Left lung (tissue), 10 donors: ENCODE results near the gene RNF20. TPM values are rescaled to one million over a fixed set of nuclear protein-coding genes. Genes with fewer than 3 reads are reported as not detected.
A peak's percentile ranks its signal among the peaks of the same experiment; 100 is the strongest.

Source experiments
- ATAC-seq: fragments of 200-7000 bp; cut with Tn5 transposase; one replicate; pipeline ENCODE4 v1.9.1; 2020; ENCODE audit warnings: moderate library complexity
- DNase-seq, 4 donors: peaks; one replicate each; pipeline ENCODE4 v3.0.0-alpha.2; 2013 to 2020
- H3K27ac ChIP-seq, 2 donors: fragments of 200-600 bp; sonication (generic) in 1 of 2; one replicate each; pipeline versions ENCODE4 v1.5.0 to v1.8.0; 2020 to 2021
- H3K27me3 ChIP-seq, 2 donors: fragments of 200-600 bp; sonication (generic) in 1 of 2; one replicate each; pipeline versions ENCODE4 v1.5.0 to v1.8.0; 2020 to 2021
- H3K36me3 ChIP-seq, 2 donors: fragments of 200-600 bp; sonication (generic) in 1 of 2; one replicate each; pipeline versions ENCODE4 v1.5.0 to v1.8.0; 2020 to 2021
- H3K4me1 ChIP-seq, 2 donors: fragments of 200-600 bp; one replicate each; pipeline ENCODE4 v1.8.0; 2021
- H3K4me3 ChIP-seq, 2 donors: fragments of 200-600 bp; sonication (generic) in 1 of 2; one replicate each; pipeline versions ENCODE4 v1.5.0 to v1.8.0; 2020 to 2021; ENCODE audit warnings: mild to moderate bottlenecking in 1 of 2
- H3K9me3 ChIP-seq, 2 donors: fragments of 200-600 bp; sonication (generic) in 1 of 2; one replicate each; pipeline versions ENCODE4 v1.5.0 to v1.8.0; 2020 to 2021
- intact Hi-C, 2 donors: fragments of 100-400 bp; cut with DNase I; formaldehyde crosslinking; loops; one replicate each; pipeline versions ENCODE4 v1.11.2 to v1.14.2; 2022
- polyA plus RNA-seq, 6 donors: library from polyadenylated mRNA; unstranded; fragments of 120-200 nt; gene quantifications; one replicate each; pipeline ENCODE4 v1.2.1, GENCODE V29; 2013; ENCODE audit not compliant: insufficient read length in 6 of 6
- total RNA-seq, 2 donors: library from RNA; stranded (reverse); fragmentation: NEBNext Ultra II Directional; extraction: Animal tissue kit (Norgen Biotek cat#: 25700); gene quantifications; one replicate each; pipeline ENCODE4 v1.2.1, GENCODE V29; 2021
- TF ChIP-seq, protein P1 (sequence below), 2 donors: fragments of 200-600 bp; sonication (generic) in 1 of 2; IDR thresholded peaks; one replicate each; pipeline versions ENCODE4 v1.5.0 to v1.8.0; 2021; ENCODE audit warnings: antibody characterized with exemption in 2 of 2
- donor health status: DM: no; HTN: yes; CAD: no.
- donor health status: DM: no; HTN: no; CAD: no.

RNF20 gene
- total and polyA plus RNA-seq, 8 donors = 37.7 to 64.5 (median 53.5) TPM

DNA sequence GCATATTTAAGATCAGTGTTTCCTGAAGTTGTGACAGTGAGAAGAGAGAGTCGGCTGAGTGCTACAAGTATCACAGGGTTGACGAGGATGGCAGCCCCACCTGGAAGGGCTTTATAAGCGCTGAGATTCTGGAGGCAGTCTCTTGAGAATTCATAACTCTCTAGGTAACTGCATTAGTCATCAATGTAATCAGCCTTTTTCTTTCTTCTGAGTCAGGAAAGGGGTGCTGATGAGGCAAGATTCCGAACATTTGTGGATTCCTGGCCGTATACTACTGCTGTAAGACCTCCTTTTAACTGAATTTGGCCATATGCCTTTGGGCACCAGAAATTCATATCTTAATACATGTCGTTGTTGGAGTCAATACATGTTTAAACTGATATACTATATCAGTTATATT is 6.6 kb upstream of the RNF20 start:
- TF ChIP-seq, protein P1, sequence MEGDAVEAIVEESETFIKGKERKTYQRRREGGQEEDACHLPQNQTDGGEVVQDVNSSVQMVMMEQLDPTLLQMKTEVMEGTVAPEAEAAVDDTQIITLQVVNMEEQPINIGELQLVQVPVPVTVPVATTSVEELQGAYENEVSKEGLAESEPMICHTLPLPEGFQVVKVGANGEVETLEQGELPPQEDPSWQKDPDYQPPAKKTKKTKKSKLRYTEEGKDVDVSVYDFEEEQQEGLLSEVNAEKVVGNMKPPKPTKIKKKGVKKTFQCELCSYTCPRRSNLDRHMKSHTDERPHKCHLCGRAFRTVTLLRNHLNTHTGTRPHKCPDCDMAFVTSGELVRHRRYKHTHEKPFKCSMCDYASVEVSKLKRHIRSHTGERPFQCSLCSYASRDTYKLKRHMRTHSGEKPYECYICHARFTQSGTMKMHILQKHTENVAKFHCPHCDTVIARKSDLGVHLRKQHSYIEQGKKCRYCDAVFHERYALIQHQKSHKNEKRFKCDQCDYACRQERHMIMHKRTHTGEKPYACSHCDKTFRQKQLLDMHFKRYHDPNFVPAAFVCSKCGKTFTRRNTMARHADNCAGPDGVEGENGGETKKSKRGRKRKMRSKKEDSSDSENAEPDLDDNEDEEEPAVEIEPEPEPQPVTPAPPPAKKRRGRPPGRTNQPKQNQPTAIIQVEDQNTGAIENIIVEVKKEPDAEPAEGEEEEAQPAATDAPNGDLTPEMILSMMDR (IDR thresholded peaks at IDR 0.05) = no peak
- H3K4me1 ChIP-seq = no peaks in the 10 kb centered on the region
- no peaks in the 10 kb centered on the region for H3K36me3 ChIP-seq
- H3K27ac ChIP-seq = no peak overlapping the region
- no peaks in the 10 kb centered on the region for H3K9me3 ChIP-seq
- H3K4me3 ChIP-seq = no peak overlapping the region
- no peak for ATAC-seq
- peaks cover 0 to 17% of the 10 kb centered on the region in 2 donors for H3K27me3 ChIP-seq
- intact Hi-C loops = loop anchor here in 1 of 2 donors (5.0 kb wide), 1 partner anchor 65 kb away; no protein-coding TSS in a partner anchor
- no peak for DNase-seq

DNA sequence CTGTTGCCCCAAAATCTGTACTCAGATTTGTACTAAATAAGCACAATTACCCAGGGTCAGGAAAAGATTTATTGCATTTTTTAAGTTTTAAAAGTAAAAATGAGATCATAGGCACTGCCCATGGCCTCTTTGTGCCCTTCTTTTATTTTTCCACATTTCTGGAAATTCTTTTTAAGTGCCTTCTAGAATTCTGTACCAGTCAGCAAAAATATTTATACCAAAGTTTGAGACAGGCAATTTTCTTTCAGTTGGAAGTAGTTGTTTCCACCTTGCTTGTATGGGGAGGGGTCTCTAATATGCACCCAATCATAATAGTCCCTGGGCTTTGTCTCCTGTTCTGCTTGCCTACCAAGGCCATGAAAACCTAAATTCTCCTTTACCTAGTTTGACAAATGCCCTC is 5.6 kb upstream of the RNF20 start:
- TF ChIP-seq, protein P1 (IDR thresholded peaks at IDR 0.05) = no peak
- Histone ChIP-seq H3K27me3 (peaks cover 0 to 17% of the 10 kb centered on the region in 2 donors), H3K4me3 (no peak overlapping the region), H3K36me3 (no peaks in the 10 kb centered on the region), H3K9me3 (no peaks in the 10 kb centered on the region), H3K27ac (no peak overlapping the region), H3K4me1 (peaks cover 3% of the 10 kb centered on the region in 2 donors)
- intact Hi-C loops = loop anchor here in 1 of 2 donors (5.0 kb wide), 1 partner anchor 66 kb away; no protein-coding TSS in a partner anchor
- ATAC-seq (no peak), DNase-seq (no peak)

DNA sequence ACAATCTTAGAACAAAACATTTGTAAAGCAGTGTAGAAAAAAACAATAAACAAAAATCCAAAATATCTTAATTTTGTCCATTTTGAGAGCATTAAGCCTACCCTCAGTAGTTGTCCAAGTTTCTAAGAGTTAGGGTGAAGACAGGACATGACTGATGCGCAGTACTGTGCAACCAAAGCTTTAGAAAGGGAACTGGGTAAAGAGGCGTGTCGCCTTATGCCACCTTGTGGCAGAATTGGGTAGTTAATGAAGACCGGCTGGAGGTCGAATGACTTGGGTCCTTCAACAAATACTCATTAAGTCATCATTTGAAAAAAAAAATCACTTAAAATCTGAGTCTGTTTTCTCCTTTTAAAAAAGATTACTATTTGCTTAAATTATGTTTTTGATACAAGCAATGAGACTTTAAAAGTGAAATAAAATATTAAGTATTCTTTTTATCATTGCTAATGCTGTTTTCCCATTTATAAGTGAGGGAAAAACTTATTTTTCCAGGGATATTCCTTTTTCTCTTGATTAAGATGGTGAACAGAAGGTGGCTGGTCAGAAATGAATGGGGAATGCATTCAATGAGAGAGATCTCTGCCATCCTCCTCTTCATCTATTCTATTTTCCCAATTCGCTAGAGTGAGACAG is 3.5 kb upstream of the RNF20 start:
- peak; percentile 57 for ATAC-seq
- H3K27me3 ChIP-seq = peaks cover 0 to 4% of the 10 kb centered on the region in 2 donors
- intact Hi-C loops = no loop called here
- no peaks in the 10 kb centered on the region for H3K36me3 ChIP-seq
- DNase-seq = peak; percentile 38 to 77 (median 49)
- H3K27ac ChIP-seq = no peak overlapping the region
- H3K4me3 ChIP-seq = no peak overlapping the region
- no peaks in the 10 kb centered on the region for H3K9me3 ChIP-seq
- H3K4me1 ChIP-seq = peaks cover 6 to 14% of the 10 kb centered on the region in 2 donors
- TF ChIP-seq, protein P1 (IDR thresholded peaks at IDR 0.05) = peak; percentile 75 to 88

DNA sequence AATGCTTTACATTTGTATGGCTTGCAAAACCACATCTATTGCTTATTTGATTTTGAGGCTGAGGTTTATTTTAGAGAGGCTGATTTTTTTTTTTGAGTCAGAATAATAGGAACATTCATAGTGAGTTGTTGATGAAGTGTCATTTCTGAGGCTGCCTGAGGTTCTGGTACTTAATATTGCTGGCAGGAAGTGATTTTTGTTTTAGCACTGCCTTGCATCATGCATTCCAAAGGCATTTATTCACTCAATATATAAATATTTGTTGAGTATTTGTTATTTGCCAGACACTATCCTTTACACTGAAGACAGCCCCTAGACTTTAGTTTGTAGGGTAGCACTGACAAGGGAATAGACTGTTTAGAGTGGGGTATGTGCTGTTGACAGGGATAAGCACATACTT is 2.7 kb downstream of the RNF20 start:
- ATAC-seq (no peak), DNase-seq (no peak)
- no peaks in the 10 kb centered on the region for H3K27me3 ChIP-seq
- peaks cover 0 to 44% of the 10 kb centered on the region in 2 donors for H3K36me3 ChIP-seq
- no peaks in the 10 kb centered on the region for H3K9me3 ChIP-seq
- intact Hi-C loops = no loop called here
- TF ChIP-seq, protein P1 (IDR thresholded peaks at IDR 0.05) = no peak
- H3K27ac ChIP-seq = no peak overlapping the region
- peaks cover 10 to 45% of the 10 kb centered on the region in 2 donors for H3K4me1 ChIP-seq
- no peak overlapping the region for H3K4me3 ChIP-seq

DNA sequence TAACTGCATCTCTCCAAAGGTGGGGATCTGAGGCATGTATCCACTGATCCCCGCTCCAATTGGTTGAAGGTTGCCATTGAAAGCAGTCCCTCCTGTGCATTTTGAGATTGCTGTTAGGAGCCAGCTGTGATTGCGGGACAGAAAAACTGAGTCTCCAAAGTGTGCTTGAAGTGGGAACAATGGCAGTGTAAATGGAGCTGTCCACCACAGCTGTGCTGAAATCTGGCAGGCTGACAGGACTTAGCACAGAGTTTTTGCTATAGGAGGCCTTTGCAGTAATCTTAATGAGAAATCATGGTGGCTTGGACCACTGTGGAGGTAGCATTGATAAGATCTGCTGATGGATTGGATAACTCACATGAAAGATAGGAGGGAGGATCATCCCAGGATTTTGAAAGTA is 3.3 kb downstream of the RNF20 start:
- peaks cover 10 to 45% of the 10 kb centered on the region in 2 donors for H3K4me1 ChIP-seq
- H3K27me3 ChIP-seq = no peaks in the 10 kb centered on the region
- no peak overlapping the region for H3K27ac ChIP-seq
- H3K4me3 ChIP-seq = no peak overlapping the region
- peaks cover 0 to 48% of the 10 kb centered on the region in 2 donors for H3K36me3 ChIP-seq
- no peak for ATAC-seq
- no peaks in the 10 kb centered on the region for H3K9me3 ChIP-seq
- TF ChIP-seq, protein P1 (IDR thresholded peaks at IDR 0.05) = no peak
- intact Hi-C loops = no loop called here
- DNase-seq = peak in 1 of 4 donors; percentile 30
